ENCODE measurements around the gene SPCS1.

- TF ChIP-seq CTCF (conservative IDR thresholded peaks at IDR 0.05) (no peak), ZFX (IDR thresholded peaks at IDR 0.05) (no peak)
Observed at GRCh38 chr3:52688266-52688665, 17.6 kb upstream of the SPCS1 start.

All from C4-2B (cell line).